Endothelial cell of umbilical vein (primary cell): ENCODE results near the gene SUCNR1. TPM values are rescaled to one million over a fixed set of nuclear protein-coding genes. Genes with fewer than 3 reads are reported as not detected.

Experiments
- BruUV-seq: library from RNA; stranded (reverse); fragments of 400-500 nt; replicated peaks from 2 replicates; lab custom pipeline; 2021; lab: Mats Ljungman, UMichigan
- CTCF ChIA-PET: fragments of 300-600, 350-600 bp; sonication (Branson Sonifier 250); formaldehyde crosslinking; loops from one replicate; lab custom pipeline; 2021; ENCODE audit warnings: antibody characterized with exemption, inconsistent platforms; lab: Charles Lee
- POLR2A ChIA-PET: fragments of 300-600, 350-600 bp; sonication (Branson Sonifier 250); formaldehyde crosslinking; loops from one replicate; lab custom pipeline; 2021; ENCODE audit warnings: antibody characterized with exemption, inconsistent platforms; lab: Charles Lee
- DNase-seq: peaks from one replicate; pipeline ENCODE4 v3.0.0-alpha.2; 2011; ENCODE audit warnings: low read depth, low spot score
- FAIRE-seq: peaks from 2 replicates; lab custom pipeline; 2011; peaks lifted over from hg19 to GRCh38; lab: Jason Lieb, UNC
- H2AFZ ChIP-seq: 2 replicates; pipeline ENCODE4 v1.6.0; 2012; ENCODE audit warnings: low read depth, low read length, control low read depth, inconsistent platforms
- H3K27ac ChIP-seq: 2 replicates; pipeline ENCODE4 v1.5.1; 2011; ENCODE audit warnings: low read depth, mild to moderate bottlenecking, control low read depth, low read length, moderate library complexity; ENCODE audit not compliant: insufficient read depth
- H3K27me3 ChIP-seq, 2 experiments: 2 replicates each; pipeline versions ENCODE4 v1.6.0 to v1.6.1; 2011; ENCODE audit warnings: low read length in 2 of 2, mixed read lengths in 1 of 2; ENCODE audit not compliant: control insufficient read depth in 2 of 2, insufficient read depth in 2 of 2
- H3K36me3 ChIP-seq, 2 experiments: 2 replicates in 1 of 2; 3 replicates in 1 of 2; pipeline ENCODE4 v1.5.1; 2011; ENCODE audit warnings: low read length in 2 of 2, mild to moderate bottlenecking in 1 of 2, moderate library complexity in 1 of 2; ENCODE audit not compliant: control insufficient read depth in 2 of 2, insufficient read depth in 2 of 2; ENCODE audit errors: extremely low read depth in 1 of 2
- H3K4me1 ChIP-seq: 3 replicates; pipeline ENCODE4 v1.5.1; 2011; ENCODE audit warnings: mild to moderate bottlenecking, low read length; ENCODE audit not compliant: control insufficient read depth, insufficient read depth; ENCODE audit errors: extremely low read depth
- H3K4me2 ChIP-seq: 2 replicates; pipeline ENCODE4 v1.6.1; 2011; ENCODE audit warnings: low read length, control low read depth, mixed read lengths; ENCODE audit not compliant: insufficient read depth
- H3K4me3 ChIP-seq, 3 experiments: fragments of 200-600 bp in 1 of 3; sonication (generic), shearing (Covaris generic) in 1 of 3; replicated peaks in 1 of 3; 2 replicates each; pipeline ENCODE4 v1.5.1; 2011 to 2016; ENCODE audit warnings: control low read depth in 3 of 3, low read length in 3 of 3, mild to moderate bottlenecking in 2 of 3, inconsistent platforms in 1 of 3, low read depth in 1 of 3, moderate library complexity in 1 of 3; ENCODE audit not compliant: insufficient read depth in 1 of 3
- H3K79me2 ChIP-seq: 2 replicates; pipeline ENCODE4 v1.6.0; 2012; ENCODE audit warnings: low read length, inconsistent platforms; ENCODE audit not compliant: control insufficient read depth, insufficient read depth
- H3K9ac ChIP-seq: replicated peaks from 2 replicates; pipeline ENCODE3; 2011; ENCODE audit warnings: low read length, control low read depth; ENCODE audit not compliant: insufficient read depth; ENCODE audit errors: extremely low read depth
- H3K9me1 ChIP-seq: replicated peaks from 3 replicates; pipeline ENCODE4 v1.6.0; 2011; ENCODE audit warnings: mild to moderate bottlenecking, low read length; ENCODE audit not compliant: control insufficient read depth, insufficient read depth; ENCODE audit errors: extremely low read depth
- H3K9me3 ChIP-seq: replicated peaks from 2 replicates; pipeline ENCODE4 v1.5.1; 2012; ENCODE audit warnings: low read length, inconsistent platforms; ENCODE audit not compliant: control insufficient read depth, insufficient read depth
- H4K20me1 ChIP-seq: replicated peaks from 2 replicates; pipeline ENCODE3; 2011; ENCODE audit warnings: mild to moderate bottlenecking, low read length; ENCODE audit not compliant: control insufficient read depth, insufficient read depth; ENCODE audit errors: extremely low read depth
- FOS ChIP-seq: IDR thresholded peaks from 2 replicates; pipeline ENCODE4 v1.6.1; 2011; ENCODE audit warnings: mild to moderate bottlenecking, low read length, moderate library complexity, borderline replicate concordance; ENCODE audit not compliant: insufficient read depth
- GATA2 ChIP-seq: IDR thresholded peaks from 2 replicates; pipeline ENCODE4 v1.7.0; 2011; ENCODE audit warnings: low read depth, mild to moderate bottlenecking, moderate library complexity, mixed read lengths, low read length; ENCODE audit not compliant: insufficient read length, insufficient read depth
- POLR2A ChIP-seq: IDR thresholded peaks from 2 replicates; pipeline ENCODE4 v1.6.1; 2012; ENCODE audit warnings: low read depth, mild to moderate bottlenecking, control low read depth, low read length
- POLR2AphosphoS5 ChIP-seq: IDR thresholded peaks from 2 replicates; pipeline ENCODE4 v1.6.1; 2012; ENCODE audit warnings: low read depth, mild to moderate bottlenecking, control low read depth, low read length, moderate library complexity; ENCODE audit not compliant: insufficient read depth
- dilution Hi-C: fragments of 300-500 bp; cut with MboI; formaldehyde crosslinking; loops from one replicate; pipeline ENCODE4 v1.15.0; 2019; ENCODE audit warnings: low sequenced_read_pairs; ENCODE audit not compliant: extremely low pct_ligation_motif_present
- intact Hi-C: fragments of 100-400 bp; cut with micrococcal nuclease; formaldehyde crosslinking; loops from one replicate; pipeline ENCODE4 v1.10.0; 2022
- polyA plus RNA-seq, 4 experiments: library from polyadenylated mRNA; depleted of rRNA in 3 of 4; stranded (reverse) in 3 of 4; unstranded in 1 of 4; fragments of >200 nt; gene quantifications; 2 replicates each; pipeline versions ENCODE4 v1.2.1 to v1.2.3, GENCODE V29; 2011 to 2012; ENCODE audit warnings: missing spikeins in 1 of 4
- total RNA-seq: library from RNA; stranded (reverse); gene quantifications from 2 replicates; pipeline ENCODE4 v1.2.3, GENCODE V29; 2021

The SUCNR1 gene
- total and polyA plus RNA-seq, 2 donors (not counting 3 experiments of a cell fraction or from before 2014, with no cell fraction given) = not detected

GRCh38 chr3:151859905-151860304, 13.5 kb upstream of the SUCNR1 start:
- TF ChIP-seq POLR2AphosphoS5 (no peak), POLR2A (no peak), GATA2 (no peak)
- no peaks in the 10 kb centered on the region for H3K9me1 ChIP-seq
- dilution Hi-C loops (no loop called here), intact Hi-C loops (no loop called here)
- CTCF ChIA-PET = interaction anchor here (1.3 kb wide), 1 partner anchor 21 kb away, joined by 5 read pairs; no protein-coding TSS in a partner anchor
- no peak overlapping the region for H3K27ac ChIP-seq
- H3K4me1 ChIP-seq = peaks cover 18% of the 10 kb centered on the region
- no peak for DNase-seq
- no peaks in the 10 kb centered on the region for H3K79me2 ChIP-seq
- BruUV-seq = no TSS peak
- no peak overlapping the region for H3K4me3 ChIP-seq
- no peaks in the 10 kb centered on the region for H4K20me1 ChIP-seq
- POLR2A ChIA-PET = no interaction called here
- no peak overlapping the region for H3K4me2 ChIP-seq
- H3K36me3 ChIP-seq = no peaks in the 10 kb centered on the region
- H3K27me3 ChIP-seq = no peaks in the 10 kb centered on the region
- FAIRE-seq = no peak
- peak overlapping the region; percentile 30 for H2AFZ ChIP-seq
- H3K9ac ChIP-seq = no peak overlapping the region
- H3K9me3 ChIP-seq = no peaks in the 10 kb centered on the region

- ChIA-PET CTCF (interaction anchor here (0.9 to 2.3 kb wide), 4 partner anchors 18 to 53 kb away, joined by 3 to 7 read pairs (median 3); no protein-coding TSS in a partner anchor), POLR2A (no interaction called here)
- peak overlapping the region; percentile 63 for H2AFZ ChIP-seq
- FAIRE-seq (no peak), DNase-seq (peak; percentile 24)
- H4K20me1 ChIP-seq = no peaks in the 10 kb centered on the region
- H3K27ac ChIP-seq = peak overlapping the region; percentile 66
- BruUV-seq = no TSS peak
- H3K36me3 ChIP-seq = no peaks in the 10 kb centered on the region
- no peaks in the 10 kb centered on the region for H3K9me1 ChIP-seq
- no peak overlapping the region for H3K9ac ChIP-seq
- dilution Hi-C loops (no loop called here), intact Hi-C loops (loop anchor here (1.0 to 2.0 kb wide), 7 partner anchors 25 to 159 kb away; no protein-coding TSS in a partner anchor)
- H3K9me3 ChIP-seq = no peaks in the 10 kb centered on the region
- no peak overlapping the region for H3K4me3 ChIP-seq
- no peak overlapping the region for H3K4me2 ChIP-seq
- peak; percentile 4 for TF ChIP-seq FOS
- no peak for TF ChIP-seq POLR2AphosphoS5
- TF ChIP-seq GATA2 = no peak
- H3K27me3 ChIP-seq = no peaks in the 10 kb centered on the region
- H3K4me1 ChIP-seq = peaks cover 31% of the 10 kb centered on the region
- no peaks in the 10 kb centered on the region for H3K79me2 ChIP-seq
Observed at GRCh38 chr3:151863611-151864010, 9.8 kb upstream of the SUCNR1 start.
